Right hindlimb (tissue), 1 donor: ENCODE results near the gene C21orf91.
"Not testable (repeated sequence)": the region's sequence is repeated elsewhere in the genome, so short reads cannot be mapped to it uniquely, and the experiment has no call there.

ENCODE experiments used
- DNase-seq: peaks from one replicate; pipeline ENCODE4 v3.0.0-alpha.2; 2018

Gene C21orf91

DNA sequence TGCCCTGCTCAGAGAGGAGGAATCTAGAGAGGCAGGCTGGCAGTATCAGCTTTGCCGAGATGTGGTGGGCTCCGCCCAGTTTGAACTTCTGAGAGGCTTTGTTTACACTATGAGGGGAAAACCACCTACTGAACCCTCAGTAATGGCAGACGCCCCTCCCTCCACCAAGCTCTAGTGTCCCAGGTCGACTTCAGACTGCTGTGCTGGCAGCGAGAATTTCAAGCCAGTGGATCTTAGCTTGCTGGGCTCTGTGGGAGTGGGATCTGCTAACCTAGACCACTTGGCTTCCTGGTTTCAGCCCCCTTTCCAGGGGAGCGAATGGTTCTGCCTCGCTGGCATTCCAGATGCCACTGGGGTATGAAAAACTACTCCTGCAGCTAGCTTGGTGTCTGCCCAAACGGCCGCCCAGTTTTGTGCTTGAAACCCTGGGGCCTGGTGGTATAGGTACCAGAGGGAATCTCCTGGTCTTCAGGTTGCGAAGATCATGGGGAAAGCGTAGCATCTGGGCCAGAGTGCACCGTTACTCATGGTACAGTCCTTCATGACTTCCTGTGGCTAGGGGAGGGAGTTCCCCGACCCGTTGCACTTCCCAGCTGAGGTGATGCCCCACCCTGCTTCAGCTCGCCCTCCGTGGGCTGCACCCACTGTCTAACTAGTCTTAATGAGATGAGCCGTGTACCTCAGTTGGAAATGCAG is 43.6 kb downstream of the C21orf91 start:
- DNase-seq, result no peak

GRCh38 chr21:17775021-17775420 is 44.1 kb downstream of the C21orf91 start:
- DNase-seq, result not testable (repeated sequence)

GRCh38 chr21:17769447-17769845 is 49.7 kb downstream of the C21orf91 start:
- no peak for DNase-seq

DNA sequence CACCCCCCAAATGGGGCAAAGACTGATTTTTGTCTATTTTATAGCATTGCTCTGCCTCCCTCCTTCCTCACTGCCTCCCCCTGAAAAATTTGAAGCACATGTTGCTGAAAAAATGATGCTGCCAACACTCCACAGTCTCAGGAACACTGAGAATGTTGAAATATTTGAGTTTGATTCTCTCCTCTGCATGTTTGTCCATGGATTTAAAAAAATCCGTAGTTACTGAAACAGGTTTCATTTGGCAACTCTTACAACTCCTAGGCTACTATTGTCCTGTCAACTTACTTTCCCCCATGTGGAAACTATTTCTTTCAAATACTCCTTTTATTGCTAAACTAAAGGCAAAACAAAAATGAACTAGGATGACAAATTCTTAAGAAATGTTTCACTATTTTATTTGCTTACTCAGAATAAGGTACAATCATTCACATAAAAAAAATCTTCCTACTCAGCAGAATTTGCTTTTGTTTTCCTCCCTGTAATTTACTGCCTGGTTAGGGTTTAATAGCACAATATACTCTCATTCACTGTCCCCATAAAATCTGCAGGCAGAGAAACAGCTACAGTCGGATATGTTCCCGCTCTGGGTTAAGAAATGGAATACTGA is 50.2 kb downstream of the C21orf91 start:
- no peak for DNase-seq

GRCh38 chr21:17765207-17765606 is 53.9 kb downstream of the C21orf91 start:
- DNase-seq, result no peak

DNA sequence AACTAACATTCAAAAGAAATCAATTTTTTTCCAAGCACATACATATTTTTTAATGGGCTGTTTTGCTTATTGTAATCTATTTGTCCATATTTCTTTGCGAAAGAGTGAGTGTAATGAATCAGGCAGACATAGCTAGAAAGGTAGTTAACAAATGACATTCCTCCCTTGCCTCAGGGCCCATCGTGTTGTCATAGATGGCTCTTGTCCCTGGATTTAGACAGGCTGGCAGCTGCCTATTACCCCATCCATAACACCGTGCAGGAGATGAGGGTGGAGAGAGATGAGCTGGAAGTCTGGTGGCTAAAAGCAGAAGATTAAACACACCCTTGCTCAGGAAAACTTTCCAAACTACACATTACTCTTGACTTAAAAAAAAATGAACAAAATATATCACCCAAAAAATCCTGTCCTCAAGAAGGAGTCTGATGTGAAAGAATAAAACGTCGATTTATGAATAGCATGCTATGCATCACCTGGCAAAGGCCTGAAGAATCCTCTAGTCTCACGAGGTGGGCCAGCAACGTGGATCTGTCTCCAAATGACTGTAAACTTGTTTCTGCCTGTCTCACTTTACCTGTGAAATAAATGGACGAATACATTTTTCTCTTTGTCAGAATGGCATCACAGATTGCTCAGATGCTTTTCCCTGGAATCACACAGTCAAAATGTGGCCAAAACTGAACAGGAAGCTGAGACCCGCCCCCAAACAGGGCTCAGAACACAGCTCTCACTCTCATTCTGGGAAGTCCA is 55.7 kb downstream of the C21orf91 start:
- no peak for DNase-seq

DNA sequence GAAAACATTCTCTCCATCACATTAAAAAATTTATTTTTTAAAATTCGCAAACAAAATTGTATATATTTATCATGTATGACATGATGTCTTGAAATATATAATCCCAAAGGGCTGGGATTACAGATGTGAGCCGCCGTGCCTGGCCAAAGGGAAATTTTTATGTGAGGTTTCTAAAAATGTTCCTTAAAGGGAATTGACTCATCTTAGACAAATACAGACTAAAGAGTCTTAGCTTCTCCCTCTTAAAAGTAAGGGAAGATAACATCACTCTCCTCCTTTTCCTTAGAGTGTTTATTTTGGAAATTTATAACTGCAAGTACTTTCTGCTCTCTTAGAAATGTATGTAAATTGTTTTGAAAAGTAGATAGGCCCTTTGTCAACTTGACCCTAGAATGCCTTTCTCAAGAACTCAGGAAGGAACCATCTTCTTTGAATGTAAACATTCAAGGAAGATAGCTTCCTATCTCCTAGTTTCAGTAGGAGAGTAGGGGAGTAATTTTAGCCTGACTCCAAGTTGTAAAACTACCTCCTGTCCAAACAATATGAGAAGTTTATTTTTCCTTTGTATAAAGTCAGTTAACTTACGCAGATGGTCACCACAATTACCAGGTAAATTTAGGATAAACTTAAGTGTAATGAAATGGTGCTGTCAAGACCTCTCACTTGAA is 59.5 kb downstream of the C21orf91 start:
- no peak for DNase-seq

DNA sequence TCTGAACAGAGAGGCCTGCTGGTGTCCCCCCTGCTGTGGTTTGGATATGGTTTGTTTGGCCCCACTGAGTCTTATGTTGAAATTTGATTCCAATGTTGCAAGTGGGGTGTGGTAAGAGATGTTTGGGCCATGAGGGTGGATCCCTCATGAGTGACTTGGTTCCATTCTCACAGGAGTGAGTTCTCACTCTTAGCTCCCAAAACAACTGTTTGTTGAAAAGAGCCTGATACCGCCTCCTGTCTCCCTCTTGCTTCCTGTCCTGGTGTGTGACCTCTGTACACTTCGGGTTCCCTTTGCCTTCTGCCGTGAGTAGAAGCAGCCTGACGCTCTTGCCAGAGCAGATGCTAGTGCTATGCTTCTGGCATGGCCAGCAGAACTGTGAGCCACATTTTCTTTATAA is 60.5 kb downstream of the C21orf91 start:
- DNase-seq, result no peak

DNA sequence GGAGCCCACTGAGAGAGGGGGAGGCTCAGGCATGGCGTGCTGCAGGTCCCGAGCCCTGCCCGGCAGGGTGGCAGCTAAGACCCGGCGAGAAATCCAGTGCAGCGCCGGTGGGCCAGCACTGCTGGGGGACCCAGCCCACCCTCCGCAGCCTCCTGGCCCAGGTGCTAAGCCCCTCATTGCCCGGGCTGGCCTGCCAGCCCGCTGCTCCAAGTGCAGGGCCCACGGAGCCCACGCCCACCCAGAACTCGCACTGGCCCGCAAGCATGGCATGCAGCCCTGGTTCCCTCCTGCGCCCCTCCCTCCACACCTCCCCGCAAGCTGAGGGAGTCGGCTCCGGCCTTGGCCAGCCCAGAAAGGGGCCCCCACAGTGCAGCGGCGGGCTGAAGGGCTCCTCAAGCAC is 61.5 kb downstream of the C21orf91 start:
- no peak for DNase-seq

DNA sequence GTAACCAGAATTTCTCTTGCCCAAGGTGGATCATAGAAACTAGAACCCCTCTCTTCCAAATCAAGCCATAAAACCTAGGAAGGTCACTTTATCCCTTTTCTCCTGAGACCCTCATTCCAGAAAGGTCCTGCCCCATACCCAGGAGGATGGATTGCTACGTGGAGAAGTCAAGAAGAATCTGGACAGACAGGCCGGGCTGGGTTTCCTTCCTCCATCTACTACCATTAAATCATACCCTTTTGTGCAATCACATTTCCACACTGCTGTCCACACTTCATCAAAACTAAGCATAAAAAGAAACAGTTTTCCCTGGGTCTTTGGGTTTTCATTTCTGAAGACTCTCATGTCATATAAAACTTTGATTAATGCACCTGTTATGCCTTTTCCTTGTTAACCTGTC is 65.4 kb downstream of the C21orf91 start:
- DNase-seq, result no peak

DNA sequence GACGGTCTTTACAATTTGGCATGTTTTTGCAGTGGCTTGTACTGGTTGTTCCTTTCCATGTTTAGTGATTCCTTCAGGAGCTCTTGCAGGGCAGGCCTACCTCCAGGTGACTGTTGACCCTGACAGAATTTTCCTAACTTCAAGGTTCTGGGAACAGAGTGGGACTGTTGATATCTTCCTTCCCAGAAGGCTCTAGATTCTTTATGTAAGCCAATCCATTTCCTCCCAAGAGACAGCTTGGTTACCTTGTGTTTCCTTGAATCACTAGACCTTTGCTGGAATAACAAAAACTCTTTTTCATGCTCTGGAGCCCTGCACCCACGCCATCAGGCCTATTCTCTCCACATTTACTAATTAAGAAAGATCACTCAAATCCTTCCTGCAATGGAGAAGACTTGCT is 67.0 kb downstream of the C21orf91 start:
- DNase-seq, result no peak

GRCh38 chr21:17746920-17747319 is 72.2 kb downstream of the C21orf91 start:
- DNase-seq, result no peak

DNA sequence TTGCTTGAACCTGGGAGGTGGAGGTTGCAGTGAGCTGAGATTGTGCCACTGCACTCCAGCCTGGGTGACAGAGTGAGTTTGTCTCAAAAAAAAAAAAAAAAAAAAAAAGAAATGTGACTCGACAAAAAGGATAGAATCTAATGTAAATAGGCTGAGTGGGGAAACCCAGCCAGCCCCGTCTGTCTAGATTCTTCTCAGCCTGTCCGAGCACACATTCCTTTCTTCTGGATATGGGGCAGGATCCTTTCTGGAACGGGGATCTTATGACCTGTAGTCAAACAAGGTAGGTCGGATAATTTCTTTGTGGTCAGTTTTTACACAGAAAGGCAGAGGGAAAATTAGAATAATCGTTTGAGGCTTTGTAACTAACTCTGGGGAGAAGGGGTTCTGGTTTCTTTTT is 74.1 kb downstream of the C21orf91 start:
- DNase-seq, result no peak

DNA sequence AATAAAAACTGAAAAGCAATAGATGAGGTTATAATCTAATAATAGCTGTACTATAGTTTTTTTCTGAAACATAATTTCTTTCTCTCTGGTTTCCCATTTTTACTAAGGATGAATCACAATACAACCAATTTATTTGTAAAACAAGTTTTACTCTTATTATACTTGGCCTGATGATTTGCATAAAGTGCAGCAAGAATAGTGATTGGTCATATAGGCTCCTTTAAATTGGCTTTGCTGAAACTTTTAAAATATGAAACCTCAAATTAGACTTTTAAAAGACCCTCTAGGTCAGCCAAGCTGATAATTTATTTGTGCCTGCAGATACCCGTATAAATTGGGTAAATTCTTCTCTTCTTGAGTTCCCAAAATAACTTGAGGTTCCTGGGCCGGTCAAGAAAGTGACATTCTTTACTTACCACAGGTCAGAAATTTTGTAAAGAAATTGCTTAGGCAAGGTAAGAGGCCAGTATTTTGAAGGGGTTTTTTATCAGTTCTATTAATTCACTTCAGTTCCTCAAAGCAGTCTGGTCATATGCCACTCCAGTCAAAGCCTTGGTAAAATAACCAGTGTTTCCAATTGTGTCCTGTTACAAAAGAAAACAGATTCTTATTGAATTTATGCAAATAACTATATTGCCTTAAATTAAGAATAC is 76.1 kb downstream of the C21orf91 start:
- no peak for DNase-seq

- no peak for DNase-seq
These were observed 77.0 kb downstream of the C21orf91 start for GRCh38 chr21:17742181-17742580.
